SK-N-MC (cell line): ENCODE data around the gene RNF212B.

ENCODE experiments used
- EZH2 ChIP-seq: fragments of 200-600 bp; sonication (generic); IDR thresholded peaks from one replicate; pipeline ENCODE4 v1.6.1; 2017; ENCODE audit warnings: antibody characterized with exemption
- FOXP2 ChIP-seq: optimal IDR thresholded peaks from 2 replicates; pipeline ENCODE3; 2011; ENCODE audit warnings: mild to moderate bottlenecking, moderate library complexity; ENCODE audit not compliant: insufficient read depth; ENCODE audit errors: extremely low read length, control extremely low read depth
- POLR2AphosphoS5 ChIP-seq: IDR thresholded peaks from 2 replicates; pipeline ENCODE4 v1.6.1; 2012; ENCODE audit warnings: mild to moderate bottlenecking, low read depth, low read length, borderline replicate concordance

DNA sequence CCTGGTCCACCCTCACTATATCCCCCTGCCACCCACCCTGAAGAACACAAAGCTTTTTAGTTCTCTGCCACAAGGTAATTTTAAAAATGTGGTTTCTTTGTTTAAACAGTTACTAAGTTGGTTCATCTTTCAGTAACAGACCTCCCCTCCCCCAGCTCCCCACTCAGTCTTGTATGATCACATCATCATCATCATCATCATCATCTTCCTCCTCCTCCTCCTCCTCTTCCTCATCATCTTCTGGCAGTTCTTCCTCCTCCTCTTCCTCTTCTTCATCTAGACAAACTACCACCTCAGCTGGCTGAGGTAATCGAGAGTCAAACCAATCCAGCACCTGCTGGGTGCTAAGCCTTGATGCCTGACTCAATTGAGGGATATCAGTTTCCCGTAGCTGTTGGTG lies 37.7 kb downstream of the RNF212B start:
- no peak for TF ChIP-seq EZH2
- no peak for TF ChIP-seq POLR2AphosphoS5
- no peak for TF ChIP-seq FOXP2
